Measurements from ENCODE around the gene STYX.

DNA sequence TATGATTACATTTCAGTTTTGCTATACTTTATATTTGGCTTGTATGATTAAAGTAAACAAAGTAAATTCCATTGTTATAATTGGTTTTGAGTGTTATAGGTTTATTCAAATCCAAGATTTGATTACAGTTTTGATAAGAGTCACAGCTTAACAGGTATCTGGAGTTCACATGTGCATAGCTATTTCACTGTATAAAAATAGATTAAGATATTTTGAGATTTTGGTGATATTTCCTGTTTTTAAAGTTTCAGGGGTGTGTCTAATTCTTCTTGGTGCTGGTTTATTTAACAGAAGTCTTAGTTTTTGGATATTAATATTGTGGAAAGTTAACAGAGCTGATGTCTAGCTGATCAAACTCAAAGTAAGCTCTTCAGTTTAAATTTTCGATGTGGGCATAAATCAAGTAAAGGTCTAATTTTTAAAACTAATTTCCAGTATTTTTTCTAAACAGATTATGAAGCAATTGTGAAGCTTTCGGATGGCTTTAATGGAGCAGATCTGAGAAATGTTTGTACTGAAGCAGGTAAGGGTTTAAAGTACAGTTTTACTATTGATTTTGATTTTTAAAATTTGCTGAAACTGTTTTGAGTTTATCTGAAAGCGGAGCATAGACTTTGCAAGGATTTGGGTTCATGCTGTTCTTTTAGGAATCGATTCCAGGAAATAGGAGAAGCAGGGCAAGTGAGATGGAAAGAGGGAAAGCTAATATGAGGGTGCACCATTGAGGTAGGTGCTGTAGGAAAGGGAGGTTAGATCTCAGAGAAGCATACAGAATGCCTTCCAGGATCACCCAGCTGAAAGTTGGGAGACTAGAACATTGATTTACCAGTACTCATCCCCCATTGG lies 6.2 kb upstream of the STYX start:
- TF ChIP-seq, protein P1, sequence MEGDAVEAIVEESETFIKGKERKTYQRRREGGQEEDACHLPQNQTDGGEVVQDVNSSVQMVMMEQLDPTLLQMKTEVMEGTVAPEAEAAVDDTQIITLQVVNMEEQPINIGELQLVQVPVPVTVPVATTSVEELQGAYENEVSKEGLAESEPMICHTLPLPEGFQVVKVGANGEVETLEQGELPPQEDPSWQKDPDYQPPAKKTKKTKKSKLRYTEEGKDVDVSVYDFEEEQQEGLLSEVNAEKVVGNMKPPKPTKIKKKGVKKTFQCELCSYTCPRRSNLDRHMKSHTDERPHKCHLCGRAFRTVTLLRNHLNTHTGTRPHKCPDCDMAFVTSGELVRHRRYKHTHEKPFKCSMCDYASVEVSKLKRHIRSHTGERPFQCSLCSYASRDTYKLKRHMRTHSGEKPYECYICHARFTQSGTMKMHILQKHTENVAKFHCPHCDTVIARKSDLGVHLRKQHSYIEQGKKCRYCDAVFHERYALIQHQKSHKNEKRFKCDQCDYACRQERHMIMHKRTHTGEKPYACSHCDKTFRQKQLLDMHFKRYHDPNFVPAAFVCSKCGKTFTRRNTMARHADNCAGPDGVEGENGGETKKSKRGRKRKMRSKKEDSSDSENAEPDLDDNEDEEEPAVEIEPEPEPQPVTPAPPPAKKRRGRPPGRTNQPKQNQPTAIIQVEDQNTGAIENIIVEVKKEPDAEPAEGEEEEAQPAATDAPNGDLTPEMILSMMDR (IDR thresholded peaks at IDR 0.05) = no peak
- TF ChIP-seq POLR2AphosphoS5 (IDR thresholded peaks at IDR 0.05; ENCODE audit: low read depth, low read length) (no peak), SIN3A (IDR thresholded peaks at IDR 0.05; ENCODE audit: borderline replicate concordance, insufficient read depth, low read depth, low read length) (no peak)
- TF ChIP-seq, protein P2, sequence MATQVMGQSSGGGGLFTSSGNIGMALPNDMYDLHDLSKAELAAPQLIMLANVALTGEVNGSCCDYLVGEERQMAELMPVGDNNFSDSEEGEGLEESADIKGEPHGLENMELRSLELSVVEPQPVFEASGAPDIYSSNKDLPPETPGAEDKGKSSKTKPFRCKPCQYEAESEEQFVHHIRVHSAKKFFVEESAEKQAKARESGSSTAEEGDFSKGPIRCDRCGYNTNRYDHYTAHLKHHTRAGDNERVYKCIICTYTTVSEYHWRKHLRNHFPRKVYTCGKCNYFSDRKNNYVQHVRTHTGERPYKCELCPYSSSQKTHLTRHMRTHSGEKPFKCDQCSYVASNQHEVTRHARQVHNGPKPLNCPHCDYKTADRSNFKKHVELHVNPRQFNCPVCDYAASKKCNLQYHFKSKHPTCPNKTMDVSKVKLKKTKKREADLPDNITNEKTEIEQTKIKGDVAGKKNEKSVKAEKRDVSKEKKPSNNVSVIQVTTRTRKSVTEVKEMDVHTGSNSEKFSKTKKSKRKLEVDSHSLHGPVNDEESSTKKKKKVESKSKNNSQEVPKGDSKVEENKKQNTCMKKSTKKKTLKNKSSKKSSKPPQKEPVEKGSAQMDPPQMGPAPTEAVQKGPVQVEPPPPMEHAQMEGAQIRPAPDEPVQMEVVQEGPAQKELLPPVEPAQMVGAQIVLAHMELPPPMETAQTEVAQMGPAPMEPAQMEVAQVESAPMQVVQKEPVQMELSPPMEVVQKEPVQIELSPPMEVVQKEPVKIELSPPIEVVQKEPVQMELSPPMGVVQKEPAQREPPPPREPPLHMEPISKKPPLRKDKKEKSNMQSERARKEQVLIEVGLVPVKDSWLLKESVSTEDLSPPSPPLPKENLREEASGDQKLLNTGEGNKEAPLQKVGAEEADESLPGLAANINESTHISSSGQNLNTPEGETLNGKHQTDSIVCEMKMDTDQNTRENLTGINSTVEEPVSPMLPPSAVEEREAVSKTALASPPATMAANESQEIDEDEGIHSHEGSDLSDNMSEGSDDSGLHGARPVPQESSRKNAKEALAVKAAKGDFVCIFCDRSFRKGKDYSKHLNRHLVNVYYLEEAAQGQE (IDR thresholded peaks at IDR 0.05; ENCODE audit: insufficient read depth in 1 of 2, low read depth in 2 of 2, low read length in 1 of 2) = no peak

All from Panc1 (cell line).